NCI-H2107 treated with DMSO at 0.1 percent for 48 hours (cell line): ENCODE measurements around the gene PIK3R6.

Experiments used
- DNase-seq: peaks from one replicate; lab custom pipeline; 2025; ENCODE audit not compliant: unreplicated experiment; lab: John Stamatoyannopoulos, UW

PIK3R6 gene

DNA sequence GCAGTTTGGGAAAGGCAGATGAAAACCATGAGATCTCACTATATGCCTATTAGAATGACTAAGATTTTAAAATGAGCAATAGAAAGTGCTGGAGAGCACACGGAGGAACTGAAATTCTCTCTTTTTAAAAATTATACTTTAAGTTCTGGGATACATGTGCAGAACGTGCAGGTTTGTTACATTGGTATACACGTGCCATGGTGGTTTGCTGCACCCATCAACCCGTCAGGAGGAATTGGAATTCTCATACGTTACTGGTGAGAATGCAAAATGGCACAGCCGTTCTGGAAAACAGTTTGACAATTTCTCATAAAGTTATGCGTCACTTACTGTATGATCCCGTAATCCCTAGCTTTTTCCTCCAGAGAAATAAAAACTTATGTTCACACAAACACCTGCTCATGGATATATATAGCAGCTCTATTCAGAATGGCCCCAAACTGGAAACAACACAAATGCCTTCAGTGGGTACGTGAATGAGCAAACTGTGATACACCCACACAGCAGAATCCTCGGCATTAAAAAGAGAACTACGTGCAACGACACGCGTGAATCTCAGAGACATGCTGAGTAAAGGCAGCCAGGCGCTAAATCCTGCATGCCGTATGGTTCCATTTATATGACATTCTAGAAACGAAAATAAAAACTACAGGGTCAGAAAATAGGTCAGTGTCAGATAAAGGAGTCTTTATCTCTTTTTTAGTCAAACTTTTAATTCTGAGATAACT lies 11.8 kb downstream of the PIK3R6 start:
- no peak for DNase-seq

DNA sequence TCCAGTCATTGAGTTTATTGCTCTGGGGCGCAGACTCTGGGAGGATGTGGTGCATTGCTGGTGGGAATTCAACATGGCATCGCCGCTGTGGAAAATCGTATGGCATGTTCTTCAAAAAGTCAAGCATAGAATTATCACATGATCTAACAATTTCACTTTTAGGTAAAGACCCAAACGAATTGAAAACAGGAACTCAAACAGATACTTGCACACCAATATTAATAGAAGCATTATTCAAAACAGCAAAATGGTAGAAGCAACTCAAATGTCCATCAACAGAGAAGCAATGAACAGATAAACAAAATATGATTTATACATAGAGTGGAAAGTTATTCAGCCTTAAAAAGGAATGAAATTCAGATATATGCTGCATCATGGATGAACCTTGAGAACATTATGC lies 15.9 kb downstream of the PIK3R6 start:
- DNase-seq: no peak

DNA sequence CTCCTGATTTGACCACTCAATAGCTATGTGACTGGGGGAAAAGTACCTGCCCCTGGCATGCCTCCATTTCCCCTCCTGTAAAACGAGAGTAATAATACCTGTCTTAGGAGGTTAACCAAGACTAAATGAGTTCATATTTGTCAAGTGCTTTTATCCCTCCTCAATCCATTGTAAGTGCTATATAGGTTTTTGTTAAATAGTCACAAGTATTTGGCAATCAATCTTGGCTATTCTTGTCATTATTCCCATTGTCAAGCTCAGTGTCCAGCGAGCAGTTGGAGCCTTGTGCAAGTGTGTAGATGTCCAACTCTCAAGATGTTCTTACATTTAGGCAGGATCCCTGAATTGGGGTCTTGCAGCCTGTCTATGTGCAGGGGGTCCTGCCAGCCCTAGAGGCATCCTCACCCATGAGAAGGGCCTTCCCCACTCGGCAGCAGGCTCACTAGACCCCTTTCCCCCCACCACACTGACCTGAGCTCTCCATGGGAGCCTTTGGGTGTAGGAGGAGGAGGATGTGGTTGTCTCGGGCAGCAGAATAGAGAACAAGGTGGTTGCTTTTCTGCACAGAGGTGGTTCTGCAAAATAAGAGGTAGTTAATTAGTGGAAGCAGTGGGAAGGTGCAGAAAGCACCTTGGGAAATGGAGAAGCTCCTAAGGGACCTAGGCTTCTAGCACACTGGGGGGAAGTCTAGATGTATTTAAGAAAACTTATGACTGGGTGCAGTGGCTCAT lies 18.0 kb downstream of the PIK3R6 start:
- DNase-seq: no peak

DNA sequence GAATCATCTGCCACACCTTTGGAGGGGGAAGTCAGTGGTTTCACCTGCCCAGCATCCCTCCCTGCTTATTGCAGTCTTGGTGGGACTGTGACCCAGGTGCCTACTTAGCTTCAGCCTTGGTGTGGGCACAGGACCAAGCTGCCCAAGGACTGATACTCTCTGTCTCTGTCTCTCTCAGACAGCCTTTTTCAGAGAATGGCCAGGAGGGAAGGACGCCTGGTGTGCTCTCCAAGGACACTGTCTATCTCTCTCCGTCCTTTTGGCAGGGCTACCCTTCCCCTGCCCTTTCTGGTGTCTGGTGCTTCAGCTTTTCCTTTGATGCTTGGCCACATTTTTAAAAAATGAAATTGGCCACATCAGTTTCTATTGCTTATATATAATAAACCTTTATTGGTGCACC lies 19.6 kb downstream of the PIK3R6 start:
- DNase-seq: no peak

DNA sequence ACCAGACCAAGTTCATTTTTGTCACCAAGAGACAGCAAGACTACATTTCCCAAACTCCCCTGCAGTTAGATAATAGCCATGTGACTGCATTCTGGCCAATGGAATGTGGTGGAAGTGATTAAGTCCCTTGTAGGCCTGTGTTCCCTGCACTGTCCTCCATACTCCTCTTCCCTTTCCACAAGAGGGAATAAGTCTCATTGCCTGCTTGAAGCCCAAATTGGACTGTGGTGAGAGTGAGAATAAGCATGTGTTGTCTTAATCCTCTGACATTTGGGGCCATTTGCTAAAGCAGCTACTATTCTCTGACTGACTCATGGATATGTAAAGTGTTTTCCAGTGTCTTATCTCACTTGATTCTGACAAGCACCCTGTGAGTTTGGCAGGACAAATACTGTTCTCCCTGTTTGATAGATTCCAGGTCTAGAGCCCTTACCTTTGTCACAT lies 20.7 kb downstream of the PIK3R6 start:
- DNase-seq: no peak

DNA sequence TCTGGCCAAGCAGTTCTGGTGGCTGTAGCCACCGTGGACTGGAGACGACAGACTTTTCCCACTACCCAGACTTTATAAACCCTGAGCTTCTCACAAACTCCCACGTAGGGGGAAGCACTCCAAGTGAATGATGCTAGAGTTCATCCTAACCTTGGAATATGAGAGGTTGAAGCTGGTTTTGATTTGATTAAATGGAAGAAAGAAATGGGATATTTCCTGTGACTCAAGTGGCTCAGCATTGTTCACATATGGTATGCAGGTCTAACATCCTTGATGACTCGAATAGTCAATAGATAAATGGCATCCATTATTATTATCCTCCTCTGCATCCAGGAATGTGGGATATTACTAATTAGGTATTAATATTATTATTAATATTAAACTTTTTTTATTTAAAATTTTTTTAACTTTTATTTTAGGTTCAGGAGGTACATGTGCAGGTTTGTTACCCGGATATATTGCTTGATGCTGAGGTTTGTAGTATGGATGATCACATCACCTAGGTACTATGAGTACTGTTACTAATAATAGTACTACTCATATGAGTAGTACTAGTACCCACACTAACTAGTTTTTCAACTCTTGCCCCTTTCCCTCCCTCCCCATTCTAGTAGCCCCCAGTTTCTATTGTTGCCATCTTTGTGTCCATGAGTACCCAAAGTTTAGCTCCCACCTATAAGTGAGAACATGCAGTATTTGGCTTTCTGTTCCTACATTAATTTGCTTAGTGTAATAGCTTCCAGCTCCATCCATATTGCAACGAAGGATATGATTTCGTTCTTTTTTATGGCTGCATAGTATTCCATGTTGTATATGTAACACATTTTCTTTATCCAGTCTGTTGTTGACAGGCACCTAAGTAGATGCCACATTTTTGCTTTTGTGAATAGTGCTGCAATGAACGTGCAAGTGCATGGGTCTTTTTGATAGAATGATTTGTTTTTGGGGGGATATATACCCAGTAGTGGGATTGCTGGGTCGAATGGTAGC lies 22.9 kb downstream of the PIK3R6 start:
- DNase-seq: no peak

DNA sequence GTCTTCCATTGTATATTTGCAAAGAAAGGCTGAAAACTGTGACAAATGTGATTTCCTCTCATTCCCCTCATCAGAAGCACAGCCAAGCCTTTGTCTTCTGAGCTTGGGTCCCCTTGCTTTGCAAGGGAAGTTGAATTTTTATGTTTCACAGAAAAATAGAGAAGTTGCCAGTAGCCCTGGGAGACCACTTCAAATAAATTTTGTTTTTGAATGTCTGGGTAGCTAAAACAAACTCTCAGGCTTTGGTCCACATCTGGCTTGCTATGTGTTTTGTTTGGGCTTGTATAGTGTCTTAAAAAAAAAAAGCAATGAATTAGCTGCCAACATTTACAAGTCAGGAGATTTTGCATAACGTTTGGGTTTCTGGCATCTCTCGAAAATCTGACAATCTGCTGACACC lies 24.1 kb downstream of the PIK3R6 start:
- DNase-seq: no peak

DNA sequence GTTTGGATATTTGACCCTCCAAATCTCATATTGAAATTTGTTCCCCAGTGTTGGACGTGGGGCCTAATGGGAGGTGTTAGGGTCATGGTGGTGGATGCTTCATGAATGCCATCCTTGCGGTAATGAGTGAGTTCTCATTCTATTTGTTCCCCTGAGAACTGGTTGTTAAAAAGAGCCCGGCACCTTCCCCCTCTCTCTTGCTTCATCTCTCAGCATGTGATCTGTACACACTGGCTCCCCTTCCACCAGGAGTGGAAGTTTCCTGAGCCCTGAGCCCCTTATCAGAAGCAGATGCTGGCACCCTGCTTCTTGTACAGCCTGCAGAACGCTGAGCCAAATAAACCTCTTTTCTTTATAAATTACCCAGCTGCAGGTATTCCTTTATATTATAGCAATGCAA lies 25.6 kb downstream of the PIK3R6 start:
- DNase-seq: no peak

DNA sequence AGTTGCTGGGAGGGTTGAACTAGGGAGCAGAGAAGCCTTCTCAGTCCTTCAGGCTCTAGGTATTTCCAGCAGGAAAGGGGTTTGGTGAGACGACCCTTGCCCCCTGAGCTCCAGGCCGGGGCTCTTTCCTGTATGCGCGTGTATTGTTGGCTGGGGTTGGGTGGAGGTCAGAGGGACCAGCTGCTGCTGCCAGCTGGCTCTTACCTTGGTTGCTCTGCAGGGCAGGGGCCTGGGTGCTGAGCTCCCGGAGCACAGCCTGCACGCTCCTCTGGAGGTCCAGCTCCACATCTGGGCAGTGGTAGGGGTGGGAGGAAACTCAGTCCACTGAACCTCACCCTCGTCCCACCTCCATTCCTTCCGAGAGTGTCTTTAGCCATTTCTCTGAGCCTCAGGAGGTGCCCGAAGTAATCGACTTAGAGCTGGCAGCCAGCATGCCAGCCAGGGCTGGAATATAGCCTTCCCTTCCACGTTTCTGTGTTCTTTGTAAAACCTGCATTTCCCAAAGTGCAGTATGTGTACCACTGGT lies 28.0 kb downstream of the PIK3R6 start:
- no peak for DNase-seq

DNA sequence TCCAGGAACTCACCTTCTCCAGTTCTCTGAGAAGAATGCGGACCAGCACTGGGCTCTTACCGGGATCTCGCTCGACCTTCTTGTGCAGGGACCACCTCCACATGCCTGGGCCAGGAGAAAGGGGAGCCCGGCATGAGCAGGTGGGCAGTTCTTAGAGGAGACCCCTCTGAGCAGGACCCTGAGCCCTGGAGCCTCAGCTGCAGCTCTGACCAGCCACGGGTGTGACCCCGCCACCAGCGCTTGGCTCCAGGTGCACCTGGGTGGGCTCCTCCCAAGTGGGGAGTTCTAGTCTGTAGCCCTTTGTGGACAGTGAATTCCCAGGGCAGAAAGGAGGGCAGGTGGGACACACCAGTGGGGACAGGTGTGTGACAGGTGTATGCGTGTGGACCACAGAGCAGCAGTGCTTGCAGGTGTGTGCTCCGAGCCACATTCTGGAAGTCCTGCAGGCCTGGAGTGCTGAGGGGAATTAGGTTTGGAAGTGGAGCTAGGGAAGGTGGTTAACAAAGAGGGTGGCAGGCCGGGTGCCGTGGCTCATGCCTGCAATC lies 28.9 kb downstream of the PIK3R6 start:
- DNase-seq: no peak

DNA sequence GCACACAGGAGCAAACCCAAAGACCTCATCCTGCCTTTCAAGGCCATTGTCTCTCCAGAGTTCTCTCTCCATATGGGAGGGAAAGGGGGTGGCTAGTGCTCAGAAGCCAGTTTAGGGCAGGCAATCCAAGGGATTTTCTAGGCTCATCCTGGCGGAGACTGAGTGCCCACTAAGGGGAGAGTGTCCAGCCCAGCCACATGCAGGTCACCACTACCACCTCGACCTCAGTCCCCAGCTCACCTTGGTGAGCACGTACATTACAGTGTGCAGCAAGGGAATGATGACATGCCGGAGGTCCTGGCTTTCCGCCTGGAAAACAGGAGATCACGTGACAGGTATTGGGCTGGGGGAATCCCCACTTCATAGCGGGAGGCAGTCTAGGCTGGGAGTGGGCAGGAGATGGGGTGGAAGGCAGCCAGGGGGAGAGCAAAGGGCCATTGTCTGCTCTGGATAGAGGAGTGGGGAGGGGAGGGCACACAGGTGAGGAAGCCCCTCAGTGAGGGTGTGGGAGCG lies 29.9 kb downstream of the PIK3R6 start:
- DNase-seq: no peak

DNA sequence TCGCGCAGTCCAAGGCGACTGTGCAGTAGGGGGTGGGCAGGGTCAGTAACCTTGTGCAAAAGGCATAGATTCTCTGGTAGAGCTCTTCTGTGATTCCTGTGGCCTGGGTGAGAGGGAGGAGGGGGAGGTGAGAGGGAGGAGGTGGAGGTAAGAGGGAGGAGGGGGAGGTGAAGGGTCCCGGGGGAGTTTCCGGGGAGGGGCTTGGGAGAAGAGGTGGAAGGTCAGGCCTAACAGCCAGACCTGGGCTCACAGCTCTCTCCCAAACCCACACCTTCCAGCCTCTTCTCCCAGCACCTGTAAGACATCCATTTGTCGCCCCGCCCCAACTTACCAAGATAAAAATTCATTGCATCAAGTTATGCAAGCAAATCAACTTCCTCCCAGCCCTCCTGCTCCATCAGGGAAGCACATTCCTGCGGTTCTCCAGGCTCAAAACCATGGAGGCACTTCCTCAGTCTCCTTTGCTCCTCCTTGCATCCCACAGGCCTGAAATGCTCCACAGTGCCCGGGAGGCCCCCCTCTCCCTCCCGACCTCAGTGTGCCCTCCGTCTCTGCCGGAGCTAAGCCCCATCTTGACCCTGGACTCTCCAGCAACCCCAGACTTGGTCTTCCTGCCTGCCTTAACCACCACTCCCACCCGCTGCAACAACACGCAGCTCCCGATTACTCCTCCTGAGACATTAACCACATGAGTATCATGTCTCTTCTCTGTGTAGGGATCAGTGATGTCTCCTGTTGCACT lies 30.5 kb downstream of the PIK3R6 start:
- no peak for DNase-seq

DNA sequence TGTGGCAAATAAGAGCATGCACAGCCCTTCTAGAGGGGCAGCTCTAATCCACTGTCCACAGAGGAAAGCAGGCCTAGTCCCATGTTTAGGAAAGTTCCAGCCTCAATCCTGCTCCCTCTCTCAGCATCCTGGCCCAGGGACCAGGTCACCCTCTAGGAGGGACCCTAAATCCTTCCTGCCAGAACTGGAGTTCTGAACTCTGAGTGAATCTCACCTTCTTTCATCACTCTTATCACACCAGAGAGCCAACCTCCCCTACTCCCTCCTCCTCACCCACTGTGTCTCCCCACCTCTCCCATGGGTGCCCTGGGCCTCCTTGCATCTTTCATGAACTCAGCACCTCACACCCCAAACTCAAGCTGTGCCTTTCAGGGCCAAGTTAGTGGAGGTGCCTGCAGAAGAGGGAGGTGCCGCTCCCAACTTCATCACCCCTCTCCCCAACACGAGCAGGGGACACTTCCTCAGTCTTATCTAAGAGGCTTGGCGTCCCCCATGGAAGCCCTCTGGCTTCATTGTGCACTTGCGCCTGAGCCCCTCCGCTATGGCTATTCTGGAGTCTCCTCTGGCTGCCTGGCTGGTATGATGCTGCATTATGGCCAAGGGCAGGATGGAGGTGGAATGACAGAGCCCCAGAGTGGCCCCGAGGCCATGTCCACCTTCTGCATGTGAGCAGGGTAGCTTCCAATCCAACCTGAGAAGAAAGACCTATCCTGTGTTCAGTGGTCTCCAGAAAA lies 31.7 kb downstream of the PIK3R6 start:
- DNase-seq: no peak

DNA sequence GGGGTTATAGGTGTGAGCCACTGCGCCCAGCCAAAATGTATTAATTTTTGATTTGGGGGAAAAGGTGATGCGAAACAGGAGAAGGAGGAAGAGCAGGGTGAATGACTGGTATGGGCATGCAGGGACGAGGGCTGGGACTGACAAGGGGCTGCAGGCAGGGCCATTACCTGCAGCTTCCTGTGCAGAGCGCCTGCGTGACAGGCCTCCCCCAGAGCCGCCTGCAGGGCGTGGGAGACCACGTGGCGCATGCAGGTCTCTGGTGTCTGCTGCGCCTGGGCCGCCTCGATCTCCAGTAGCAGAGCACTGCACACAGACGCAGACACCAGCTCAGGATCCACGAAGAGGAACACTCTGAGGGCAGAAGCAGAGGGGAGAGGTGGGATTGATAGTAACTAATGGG lies 32.4 kb downstream of the PIK3R6 start:
- DNase-seq: no peak

DNA sequence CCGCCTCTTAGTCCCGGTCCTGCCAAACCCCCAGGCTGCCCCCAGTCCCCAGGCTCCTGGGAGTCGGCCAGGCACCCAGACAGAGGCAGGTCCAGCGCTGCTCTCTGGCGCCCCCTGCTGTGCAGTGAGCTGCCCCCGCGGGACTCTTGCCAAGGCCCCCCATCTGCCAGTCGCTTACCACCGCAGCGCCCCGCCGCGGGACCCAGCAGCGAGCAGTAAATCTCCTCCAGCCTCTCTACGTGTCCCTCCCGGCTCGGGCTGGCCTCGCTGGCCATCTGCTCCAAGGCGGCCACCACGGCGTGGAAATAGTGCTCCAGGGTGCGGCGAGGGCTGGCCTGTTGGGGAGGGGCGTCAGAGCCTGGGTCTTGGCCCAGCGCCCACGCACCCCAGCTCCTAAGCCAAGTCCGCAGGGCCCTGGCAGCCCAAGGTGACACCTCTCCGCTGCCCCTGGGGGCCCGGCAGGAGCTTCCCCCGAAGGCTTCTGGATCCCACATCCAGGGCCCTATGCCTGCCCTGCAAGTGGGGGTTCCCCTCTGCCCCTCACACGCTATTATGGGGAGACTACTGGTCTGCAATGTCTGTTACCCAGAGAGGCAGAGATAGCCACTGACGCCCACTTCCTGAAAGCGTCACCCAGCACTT lies 34.6 kb downstream of the PIK3R6 start:
- DNase-seq: no peak

DNA sequence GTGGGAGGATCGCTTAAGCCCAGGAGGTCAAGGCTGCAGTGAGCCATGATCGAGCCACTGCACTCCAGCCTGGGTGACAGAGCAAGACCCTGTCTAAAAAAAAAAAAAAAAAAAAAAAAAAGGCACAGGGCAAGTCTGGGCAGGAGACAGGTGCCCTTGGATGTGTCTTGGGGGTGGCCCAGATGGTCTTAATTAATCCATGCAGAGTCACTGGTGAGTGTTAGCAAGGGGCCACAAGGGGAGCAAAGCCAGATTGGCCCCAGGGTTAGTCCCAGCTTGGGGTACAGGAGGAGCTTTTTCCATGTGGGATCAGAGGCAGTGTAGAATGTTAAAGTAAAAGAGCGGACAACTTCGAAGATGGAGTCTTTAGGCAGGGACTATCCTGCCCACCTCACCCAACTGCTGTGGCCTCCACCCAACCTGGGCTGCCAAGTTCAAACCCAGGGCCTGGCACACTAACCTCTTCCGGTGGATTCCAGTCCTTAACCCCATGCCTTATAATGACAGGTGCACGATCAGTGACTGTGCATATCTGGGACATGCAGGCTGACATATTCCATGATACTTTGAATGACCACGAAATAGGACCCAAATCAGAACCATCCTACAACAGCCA lies 36.1 kb downstream of the PIK3R6 start:
- DNase-seq: no peak

DNA sequence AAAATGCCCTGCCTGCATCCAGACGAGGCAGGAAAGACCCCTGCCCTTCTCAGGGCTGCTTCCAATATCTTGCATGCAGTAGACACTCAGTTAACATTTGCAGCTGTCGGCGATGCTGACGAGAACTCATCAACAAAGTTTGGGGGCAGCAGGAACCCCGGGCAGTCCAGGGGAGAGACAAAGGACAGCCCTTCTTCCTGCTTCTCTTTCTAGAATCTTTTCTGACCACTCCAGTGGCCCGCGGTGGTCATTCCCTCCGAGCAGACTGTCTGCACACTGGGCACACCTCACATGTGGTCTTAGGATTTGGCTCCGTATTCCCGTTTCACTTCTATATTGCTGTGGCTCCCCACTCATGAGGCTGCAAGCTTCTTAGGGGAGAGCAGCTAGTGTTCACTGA lies 37.3 kb downstream of the PIK3R6 start:
- DNase-seq: no peak
